Body of pancreas (tissue), 4 donors: Measurements from ENCODE around the gene FIGN. TPM values are rescaled to one million over a fixed set of nuclear protein-coding genes. Genes with fewer than 3 reads are reported as not detected.

ENCODE experiments used
- ATAC-seq: fragments of 150-250 bp; one replicate; pipeline ENCODE4 v1.9.1; 2016
- DNase-seq, 4 donors: peaks; one replicate each; pipeline ENCODE4 v3.0.0-alpha.2; 2019
- H3K27ac ChIP-seq, 4 donors: fragments of 200-600 bp; sonication (generic); 1 replicate in 3 of 4; 2 replicates in 1 of 4; pipeline versions ENCODE4 v1.5.1 to v1.6.1; 2016 to 2019; ENCODE audit warnings: mild to moderate bottlenecking in 1 of 4, mixed read lengths in 1 of 4, moderate library complexity in 1 of 4
- H3K27me3 ChIP-seq, 2 donors: fragments of 200-600 bp; sonication (generic); one replicate each; pipeline ENCODE4 v1.6.0; 2016; ENCODE audit warnings: mild to moderate bottlenecking in 1 of 2
- H3K36me3 ChIP-seq, 2 donors: fragments of 200-600 bp; sonication (generic); replicated peaks in 1 of 2; 2 replicates each; pipeline ENCODE4 v1.5.1; 2016; ENCODE audit warnings: low read depth in 2 of 2; ENCODE audit not compliant: insufficient read depth in 1 of 2
- H3K4me1 ChIP-seq: fragments of 200-600 bp; sonication (generic); one replicate; pipeline ENCODE4 v1.6.0; 2016
- H3K4me3 ChIP-seq, 2 donors: fragments of 200-600 bp; sonication (generic); 1 replicate in 1 of 2; 2 replicates in 1 of 2; pipeline ENCODE4 v1.5.1; 2016 to 2019
- H3K9me3 ChIP-seq, 3 donors: fragments of 200-600 bp; sonication (generic); 1 replicate in 2 of 3; 2 replicates in 1 of 3; pipeline ENCODE4 v1.5.1; 2016
- CTCF ChIP-seq, 7 experiments: fragments of 450-650 bp in 4 of 7; fragments of 200-600 bp in 3 of 7; sonication (generic) in 3 of 7; IDR thresholded peaks; one replicate each; pipeline ENCODE4 v1.5.1; 2016 to 2019; ENCODE audit warnings: antibody characterized with exemption in 7 of 7
- POLR2A ChIP-seq, 3 donors: fragments of 450-650 bp; IDR thresholded peaks; one replicate each; pipeline ENCODE4 v1.6.1; 2016; ENCODE audit warnings: antibody characterized with exemption in 3 of 3, mild to moderate bottlenecking in 2 of 3
- WGBS, 2 donors: methylation state at CpG; one replicate each; pipeline ENCODE4 v1.1.5; 2017; 5-methylcytosine and 5-hydroxymethylcytosine counted together
- intact Hi-C: fragments of 100-400 bp; cut with DNase I; formaldehyde crosslinking; loops from one replicate; pipeline ENCODE4 v1.15.1; 2023
- total RNA-seq, 2 donors: library from RNA; depleted of rRNA; stranded (reverse); fragments of >200 nt; gene quantifications; one replicate each; pipeline ENCODE4 v1.1.0, GENCODE V29; 2016

The FIGN gene
- total RNA-seq, 2 donors from 2014 or later: 3.4 to 4.0 TPM

GRCh38 chr2:163733301-163733938 lies 2.4 kb downstream of the FIGN start:
- peak overlapping the region; percentile 17 to 62 (median 38) for H3K27ac ChIP-seq
- no peak for TF ChIP-seq CTCF (IDR thresholded peaks at IDR 0.05)
- TF ChIP-seq POLR2A (IDR thresholded peaks at IDR 0.05): no peak
- 17 to 25% methylated on average over 15 of the region's 15 CpGs for WGBS, 2 donors
- intact Hi-C loops: no loop called here
- H3K36me3 ChIP-seq: no peaks in the 10 kb centered on the region
- ATAC-seq (no peak), DNase-seq (peak in 2 of 4 donors; percentile 15 to 32)
- H3K4me1 ChIP-seq: peaks cover 38% of the 10 kb centered on the region
- no peaks in the 10 kb centered on the region for H3K9me3 ChIP-seq
- no peak overlapping the region for H3K4me3 ChIP-seq
- no peaks in the 10 kb centered on the region for H3K27me3 ChIP-seq

DNA sequence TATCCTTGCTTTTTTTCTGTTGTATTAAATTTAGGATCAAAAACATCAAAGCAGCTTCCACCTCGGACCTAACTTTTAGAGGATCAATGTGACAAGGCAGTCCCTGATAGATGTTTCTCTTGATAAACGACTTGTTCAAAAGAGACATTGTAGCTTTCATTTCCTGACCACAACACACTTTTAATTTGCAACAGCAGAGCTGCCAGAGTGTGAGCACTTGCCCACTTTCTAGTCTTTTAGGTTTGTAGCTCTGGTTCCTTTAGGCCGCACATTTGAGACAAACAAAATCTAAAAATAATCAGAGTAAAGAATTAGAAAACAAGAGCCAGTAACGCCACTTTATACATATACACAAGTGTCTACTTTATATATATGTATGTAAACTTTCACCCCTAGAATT lies 3.1 kb downstream of the FIGN start:
- peak overlapping the region in 3 of 4 donors; percentile 38 to 62 (median 39) for H3K27ac ChIP-seq
- no peaks in the 10 kb centered on the region for H3K9me3 ChIP-seq
- H3K4me3 ChIP-seq: no peak overlapping the region
- no peak for TF ChIP-seq POLR2A (IDR thresholded peaks at IDR 0.05)
- ATAC-seq (no peak), DNase-seq (no peak)
- intact Hi-C loops: no loop called here
- H3K4me1 ChIP-seq: peaks cover 38% of the 10 kb centered on the region
- 17 to 30% methylated on average over 4 of the region's 4 CpGs for WGBS, 2 donors
- no peaks in the 10 kb centered on the region for H3K36me3 ChIP-seq
- no peaks in the 10 kb centered on the region for H3K27me3 ChIP-seq

- TF ChIP-seq POLR2A (IDR thresholded peaks at IDR 0.05) (no peak), CTCF (IDR thresholded peaks at IDR 0.05) (no peak)
- ATAC-seq (no peak), DNase-seq (no peak)
- peaks cover 29% of the 10 kb centered on the region for H3K4me1 ChIP-seq
- no peaks in the 10 kb centered on the region for H3K36me3 ChIP-seq
- intact Hi-C loops: no loop called here
- H3K9me3 ChIP-seq: no peaks in the 10 kb centered on the region
- H3K4me3 ChIP-seq: no peak overlapping the region
- H3K27ac ChIP-seq: peak overlapping the region in 3 of 4 donors; percentile 11 to 62 (median 14)
- H3K27me3 ChIP-seq: no peaks in the 10 kb centered on the region
These were observed 4.1 kb downstream of the FIGN start for GRCh38 chr2:163731735-163732134.

GRCh38 chr2:163730556-163730955 lies 5.3 kb downstream of the FIGN start:
- intact Hi-C loops: no loop called here
- ATAC-seq (no peak), DNase-seq (no peak)
- no peak for TF ChIP-seq CTCF (IDR thresholded peaks at IDR 0.05)
- TF ChIP-seq POLR2A (IDR thresholded peaks at IDR 0.05): no peak
- H3K27me3 ChIP-seq: no peaks in the 10 kb centered on the region
- H3K9me3 ChIP-seq: no peaks in the 10 kb centered on the region
- H3K27ac ChIP-seq: peak overlapping the region in 1 of 4 donors; percentile 62
- WGBS, 2 donors: 19 to 31% methylated on average over 1 of the region's 1 CpG
- H3K36me3 ChIP-seq: no peaks in the 10 kb centered on the region
- no peak overlapping the region for H3K4me3 ChIP-seq
- peaks cover 27% of the 10 kb centered on the region for H3K4me1 ChIP-seq

- H3K4me3 ChIP-seq: no peak overlapping the region
- H3K4me1 ChIP-seq: peaks cover 27% of the 10 kb centered on the region
- ATAC-seq (no peak), DNase-seq (no peak)
- H3K27ac ChIP-seq: no peak overlapping the region
- WGBS, 2 donors: 84 to 86% methylated on average over 4 of the region's 4 CpGs
- H3K27me3 ChIP-seq: no peaks in the 10 kb centered on the region
- no peaks in the 10 kb centered on the region for H3K9me3 ChIP-seq
- no peaks in the 10 kb centered on the region for H3K36me3 ChIP-seq
- TF ChIP-seq POLR2A (IDR thresholded peaks at IDR 0.05): no peak
- intact Hi-C loops: no loop called here
These were observed 6.1 kb downstream of the FIGN start for GRCh38 chr2:163729636-163730273.
